ENCODE measurements around the gene SLC4A7. TPM values are rescaled to one million over a fixed set of nuclear protein-coding genes. Genes with fewer than 3 reads are reported as not detected.

SLC4A7 gene
- total RNA-seq, 1 donor from 2014 or later = 96.6 TPM

DNA sequence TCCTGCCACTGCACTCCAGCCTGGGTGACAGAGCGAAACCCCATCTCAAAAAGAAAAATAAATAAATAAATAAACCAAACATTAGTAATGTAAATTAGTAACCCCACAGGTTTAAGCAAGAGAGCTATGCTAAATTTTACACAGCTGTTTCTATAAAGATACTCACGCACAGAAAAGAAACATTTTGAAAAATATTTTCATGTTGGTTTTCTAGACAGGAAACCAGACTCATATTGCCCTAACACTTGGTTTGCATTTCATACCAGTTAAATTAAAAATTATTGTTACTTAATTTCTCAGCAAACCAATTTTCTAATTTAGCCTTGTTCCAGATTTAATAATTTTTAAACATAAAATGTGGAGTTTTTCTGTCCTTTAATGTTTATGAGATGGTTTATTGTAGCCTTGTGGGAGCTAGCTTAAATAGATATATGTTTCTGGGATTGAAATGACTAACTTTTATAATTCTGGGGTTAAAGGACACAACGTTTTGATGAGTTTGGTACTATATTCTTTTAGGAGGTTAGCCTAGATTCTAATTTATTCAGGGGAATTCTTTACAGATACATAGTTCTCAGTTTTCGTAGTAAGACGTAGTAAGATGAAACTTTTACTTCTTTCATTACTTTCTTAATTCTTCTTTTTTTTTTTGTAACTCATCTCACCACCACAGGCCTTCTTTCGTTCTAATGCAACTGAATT is 42.6 kb upstream of the SLC4A7 start:
- no peak for FAIRE-seq
- DNase-seq (ENCODE audit: low read depth) = no peak
- no peaks in the 10 kb centered on the region for H3K27me3 ChIP-seq (ENCODE audit: control insufficient read depth, insufficient read depth, low read length)
- no peaks in the 10 kb centered on the region for H3K36me3 ChIP-seq (ENCODE audit: control insufficient read depth, insufficient read depth, low read length)
- no peak overlapping the region for H3K4me3 ChIP-seq (ENCODE audit: low read depth, low read length)
- TF ChIP-seq, protein P1, sequence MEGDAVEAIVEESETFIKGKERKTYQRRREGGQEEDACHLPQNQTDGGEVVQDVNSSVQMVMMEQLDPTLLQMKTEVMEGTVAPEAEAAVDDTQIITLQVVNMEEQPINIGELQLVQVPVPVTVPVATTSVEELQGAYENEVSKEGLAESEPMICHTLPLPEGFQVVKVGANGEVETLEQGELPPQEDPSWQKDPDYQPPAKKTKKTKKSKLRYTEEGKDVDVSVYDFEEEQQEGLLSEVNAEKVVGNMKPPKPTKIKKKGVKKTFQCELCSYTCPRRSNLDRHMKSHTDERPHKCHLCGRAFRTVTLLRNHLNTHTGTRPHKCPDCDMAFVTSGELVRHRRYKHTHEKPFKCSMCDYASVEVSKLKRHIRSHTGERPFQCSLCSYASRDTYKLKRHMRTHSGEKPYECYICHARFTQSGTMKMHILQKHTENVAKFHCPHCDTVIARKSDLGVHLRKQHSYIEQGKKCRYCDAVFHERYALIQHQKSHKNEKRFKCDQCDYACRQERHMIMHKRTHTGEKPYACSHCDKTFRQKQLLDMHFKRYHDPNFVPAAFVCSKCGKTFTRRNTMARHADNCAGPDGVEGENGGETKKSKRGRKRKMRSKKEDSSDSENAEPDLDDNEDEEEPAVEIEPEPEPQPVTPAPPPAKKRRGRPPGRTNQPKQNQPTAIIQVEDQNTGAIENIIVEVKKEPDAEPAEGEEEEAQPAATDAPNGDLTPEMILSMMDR (IDR thresholded peaks at IDR 0.05; ENCODE audit: insufficient read depth, low read length, severe bottlenecking) = no peak

DNA sequence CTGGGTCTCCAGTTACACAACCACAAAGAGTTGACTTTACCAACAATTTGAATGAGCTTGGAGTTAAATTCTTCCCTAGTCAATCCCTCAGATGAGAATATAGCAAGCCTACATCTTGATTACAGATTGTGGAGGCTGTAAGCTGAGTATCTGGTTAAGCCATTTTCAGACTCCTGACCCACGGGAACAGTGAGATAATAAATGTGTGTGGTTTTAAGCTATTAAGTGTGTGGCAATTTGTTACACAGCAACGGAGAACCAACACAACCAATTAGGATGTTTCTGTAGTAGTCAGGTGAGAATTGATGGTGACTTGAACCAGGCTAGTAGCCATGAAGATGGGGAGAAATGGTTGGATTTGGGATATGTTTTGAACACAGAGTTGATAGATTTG is 37.7 kb upstream of the SLC4A7 start:
- H3K4me3 ChIP-seq (ENCODE audit: low read depth, low read length) = no peak overlapping the region
- no peaks in the 10 kb centered on the region for H3K36me3 ChIP-seq (ENCODE audit: control insufficient read depth, insufficient read depth, low read length)
- DNase-seq (ENCODE audit: low read depth) (no peak), FAIRE-seq (no peak)
- H3K27me3 ChIP-seq (ENCODE audit: control insufficient read depth, insufficient read depth, low read length) = no peaks in the 10 kb centered on the region
- TF ChIP-seq, protein P1 (IDR thresholded peaks at IDR 0.05; ENCODE audit: insufficient read depth, low read length, severe bottlenecking) = no peak

DNA sequence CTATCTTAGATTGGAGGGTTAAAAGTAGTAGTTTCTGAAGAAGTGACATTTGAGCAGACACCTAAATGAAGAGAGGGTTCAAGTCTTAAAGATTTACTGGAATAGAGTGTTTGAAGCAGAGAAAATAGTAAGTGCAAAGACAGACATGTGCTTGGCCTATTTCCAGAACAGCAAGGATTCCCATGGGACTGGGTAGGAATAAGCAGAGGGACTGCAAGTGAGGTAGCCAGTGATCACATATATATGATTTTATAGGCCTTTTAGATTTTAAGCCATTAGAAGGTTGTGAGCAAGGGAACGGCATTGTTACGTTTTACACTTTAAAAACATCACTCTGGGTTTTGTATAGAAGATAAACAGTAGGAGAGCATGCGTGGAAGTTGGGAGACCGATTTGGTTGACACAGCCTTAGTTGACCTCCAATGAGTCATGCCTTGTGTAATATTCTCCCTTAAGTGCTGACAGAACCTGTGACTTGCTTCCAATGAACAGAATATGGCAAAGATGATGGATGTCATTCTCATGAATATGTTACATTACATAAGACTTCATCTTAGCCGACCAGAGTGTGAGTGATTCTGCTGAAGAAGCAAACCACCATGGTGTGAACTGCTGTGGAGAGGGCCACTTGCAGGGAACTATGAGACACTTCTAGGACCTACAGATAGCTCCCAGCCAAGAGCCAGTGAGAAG is 37.1 kb upstream of the SLC4A7 start:
- Histone ChIP-seq H3K27me3 (ENCODE audit: control insufficient read depth, insufficient read depth, low read length) (no peaks in the 10 kb centered on the region), H3K36me3 (ENCODE audit: control insufficient read depth, insufficient read depth, low read length) (no peaks in the 10 kb centered on the region), H3K4me3 (ENCODE audit: low read depth, low read length) (no peak overlapping the region)
- TF ChIP-seq, protein P1 (IDR thresholded peaks at IDR 0.05; ENCODE audit: insufficient read depth, low read length, severe bottlenecking) = no peak
- FAIRE-seq (no peak), DNase-seq (ENCODE audit: low read depth) (peak; percentile 99)

DNA sequence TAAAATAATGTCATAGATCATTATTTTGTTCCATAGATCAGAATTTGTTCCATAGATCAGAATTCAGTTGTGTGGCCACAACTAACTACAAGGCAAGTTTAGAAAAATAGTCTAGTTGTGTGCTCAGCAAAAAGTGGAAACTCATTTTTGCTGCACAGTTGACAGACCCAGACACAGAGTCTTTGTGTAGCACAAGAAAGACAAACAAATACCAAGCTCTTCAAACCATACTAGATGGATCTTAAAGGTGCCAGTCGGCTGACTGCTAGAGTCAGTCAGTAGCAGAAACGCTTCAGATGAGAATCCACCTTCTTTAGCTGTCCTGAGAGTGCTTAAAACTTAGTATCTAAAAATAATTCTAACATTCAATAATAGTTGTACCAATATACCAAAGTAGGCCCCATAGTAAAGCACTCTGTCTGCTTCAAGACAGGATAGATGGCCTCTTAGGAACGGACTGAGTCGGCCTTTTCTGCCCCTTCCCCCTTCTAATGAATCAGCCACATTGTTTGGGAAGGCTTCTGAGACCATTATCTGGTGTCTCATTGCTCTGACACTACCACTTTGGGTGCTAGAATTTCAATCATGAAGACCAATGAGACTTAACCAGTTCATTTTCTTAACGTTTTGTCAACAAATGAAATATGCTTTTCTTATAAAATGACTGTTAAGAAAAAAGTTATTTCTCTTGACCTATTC is 27.7 kb upstream of the SLC4A7 start:
- no peaks in the 10 kb centered on the region for H3K27me3 ChIP-seq (ENCODE audit: control insufficient read depth, insufficient read depth, low read length)
- no peaks in the 10 kb centered on the region for H3K36me3 ChIP-seq (ENCODE audit: control insufficient read depth, insufficient read depth, low read length)
- DNase-seq (ENCODE audit: low read depth) = no peak
- H3K4me3 ChIP-seq (ENCODE audit: low read depth, low read length) = no peak overlapping the region
- FAIRE-seq = no peak
- TF ChIP-seq, protein P1 (IDR thresholded peaks at IDR 0.05; ENCODE audit: insufficient read depth, low read length, severe bottlenecking) = no peak

DNA sequence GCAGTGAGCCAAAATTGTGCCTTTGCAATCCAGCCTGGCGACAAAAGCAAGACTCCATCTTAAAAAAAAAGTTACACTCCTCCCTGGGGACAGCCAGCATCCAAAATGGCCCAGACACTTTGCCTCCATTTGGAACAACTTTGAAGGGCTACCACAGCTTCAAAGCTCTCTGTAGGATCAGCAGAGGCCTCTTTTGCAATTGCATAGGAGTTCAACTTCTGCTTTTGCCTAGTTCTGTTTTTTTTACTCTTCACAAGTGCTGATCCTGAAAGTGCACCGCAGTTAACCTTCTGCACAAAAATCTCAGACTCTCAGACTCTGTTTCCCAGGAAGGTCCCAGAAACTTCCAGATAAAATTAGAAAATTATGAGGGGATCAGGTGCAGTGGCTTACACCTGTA is 25.2 kb upstream of the SLC4A7 start:
- TF ChIP-seq, protein P1 (IDR thresholded peaks at IDR 0.05; ENCODE audit: insufficient read depth, low read length, severe bottlenecking) = no peak
- Histone ChIP-seq H3K27me3 (ENCODE audit: control insufficient read depth, insufficient read depth, low read length) (no peaks in the 10 kb centered on the region), H3K36me3 (ENCODE audit: control insufficient read depth, insufficient read depth, low read length) (no peaks in the 10 kb centered on the region), H3K4me3 (ENCODE audit: low read depth, low read length) (no peak overlapping the region)
- no peak for FAIRE-seq
- DNase-seq (ENCODE audit: low read depth) = no peak
